Osteoblast (primary cell): ENCODE results near the gene TNMD. TPM values are rescaled to one million over a fixed set of nuclear protein-coding genes. Genes with fewer than 3 reads are reported as not detected.

Source experiments
- DNase-seq: peaks from one replicate; pipeline ENCODE4 v3.0.0; 2011; ENCODE audit warnings: low spot score, mixed read lengths; ENCODE audit not compliant: insufficient read length; ENCODE audit errors: missing footprints
- H2AFZ ChIP-seq: 2 replicates; pipeline ENCODE4 v1.6.0; 2011; ENCODE audit warnings: mild to moderate bottlenecking, low read length
- H3K27ac ChIP-seq: 2 replicates; pipeline ENCODE4 v1.5.1; 2011; ENCODE audit warnings: mild to moderate bottlenecking, low read depth, low read length, moderate library complexity
- H3K27me3 ChIP-seq: 2 replicates; pipeline ENCODE4 v1.6.0; 2012; ENCODE audit warnings: mild to moderate bottlenecking, control low read depth, inconsistent platforms, low read length, moderate library complexity; ENCODE audit not compliant: insufficient read depth
- H3K36me3 ChIP-seq: 2 replicates; pipeline ENCODE4 v1.5.1; 2011; ENCODE audit warnings: mild to moderate bottlenecking, low read length, control low read depth, moderate library complexity; ENCODE audit not compliant: insufficient read depth
- H3K4me1 ChIP-seq: 2 replicates; pipeline ENCODE4 v1.5.1; 2011; ENCODE audit warnings: mild to moderate bottlenecking, low read length, control low read depth, moderate library complexity; ENCODE audit not compliant: insufficient read depth
- H3K4me2 ChIP-seq: 2 replicates; pipeline ENCODE4 v1.6.0; 2011; ENCODE audit warnings: mild to moderate bottlenecking, low read length; ENCODE audit not compliant: insufficient read depth
- H3K4me3 ChIP-seq: fragments of 200-600 bp; sonication (generic); 3 replicates; pipeline ENCODE4 v1.5.1; 2012; ENCODE audit warnings: mild to moderate bottlenecking, low read length, inconsistent platforms; ENCODE audit not compliant: insufficient read depth
- H3K79me2 ChIP-seq: 2 replicates; pipeline ENCODE4 v1.6.0; 2012; ENCODE audit warnings: mild to moderate bottlenecking, low read length, control low read depth, inconsistent platforms; ENCODE audit not compliant: insufficient read depth
- H3K9me3 ChIP-seq: 2 replicates; pipeline ENCODE4 v1.5.1; 2011; ENCODE audit warnings: low read depth, low read length, control low read depth
- H4K20me1 ChIP-seq: 2 replicates; pipeline ENCODE4 v1.6.0; 2012; ENCODE audit warnings: mild to moderate bottlenecking, low read length, control low read depth; ENCODE audit not compliant: insufficient read depth
- CTCF ChIP-seq: IDR thresholded peaks from 2 replicates; pipeline ENCODE4 v1.5.1; 2011; ENCODE audit warnings: mild to moderate bottlenecking, low read depth, low read length, moderate library complexity; ENCODE audit errors: extremely low read depth
- total RNA-seq: library from RNA; depleted of rRNA; stranded (reverse); fragments of >200 nt; gene quantifications from 2 replicates; pipeline ENCODE4 v1.2.3, GENCODE V29; 2012

Gene TNMD
- total RNA-seq, 1 donor, result not detected

DNA sequence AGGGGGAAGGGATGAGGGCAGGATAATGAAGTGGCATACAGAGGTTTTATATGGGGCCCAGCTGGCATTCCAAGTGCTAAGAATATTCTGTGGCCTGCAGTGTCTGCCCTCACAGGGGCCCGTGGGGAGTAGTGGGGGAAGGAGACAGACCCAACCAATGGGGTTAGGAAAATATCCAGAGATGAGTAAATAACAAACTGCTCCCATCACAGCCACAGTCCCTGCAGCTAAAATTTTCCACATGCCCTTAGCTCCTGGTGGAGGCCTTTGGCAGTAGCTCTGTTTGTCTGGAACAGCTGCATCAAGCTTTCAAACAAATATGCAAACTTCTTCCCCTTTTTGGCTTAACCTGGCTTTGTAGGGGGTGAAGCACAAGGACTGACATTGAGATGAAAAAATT is 62.4 kb downstream of the TNMD start:
- H2AFZ ChIP-seq, result no peak overlapping the region
- peak overlapping the region; percentile 82 for H3K27ac ChIP-seq
- no peak overlapping the region for H3K4me3 ChIP-seq
- H3K36me3 ChIP-seq, result no peaks in the 10 kb centered on the region
- no peak for DNase-seq
- no peak for TF ChIP-seq CTCF
- no peaks in the 10 kb centered on the region for H4K20me1 ChIP-seq
- peaks cover 8% of the 10 kb centered on the region for H3K27me3 ChIP-seq
- H3K4me1 ChIP-seq, result peaks cover 60% of the 10 kb centered on the region
- peak overlapping the region; percentile 91 for H3K4me2 ChIP-seq
- H3K79me2 ChIP-seq, result peaks cover 13% of the 10 kb centered on the region
- H3K9me3 ChIP-seq, result no peaks in the 10 kb centered on the region

- H3K4me2 ChIP-seq, result peak overlapping the region; percentile 52
- DNase-seq, result peak; percentile 31
- no peak for TF ChIP-seq CTCF
- peaks cover 8% of the 10 kb centered on the region for H3K27me3 ChIP-seq
- peak overlapping the region; percentile 82 for H3K27ac ChIP-seq
- no peaks in the 10 kb centered on the region for H4K20me1 ChIP-seq
- H2AFZ ChIP-seq, result no peak overlapping the region
- H3K79me2 ChIP-seq, result peaks cover 13% of the 10 kb centered on the region
- H3K9me3 ChIP-seq, result no peaks in the 10 kb centered on the region
- H3K36me3 ChIP-seq, result no peaks in the 10 kb centered on the region
- peaks cover 60% of the 10 kb centered on the region for H3K4me1 ChIP-seq
- H3K4me3 ChIP-seq, result no peak overlapping the region
Measured at GRCh38 chrX:100647739-100648138, 63.0 kb downstream of the TNMD start.

DNA sequence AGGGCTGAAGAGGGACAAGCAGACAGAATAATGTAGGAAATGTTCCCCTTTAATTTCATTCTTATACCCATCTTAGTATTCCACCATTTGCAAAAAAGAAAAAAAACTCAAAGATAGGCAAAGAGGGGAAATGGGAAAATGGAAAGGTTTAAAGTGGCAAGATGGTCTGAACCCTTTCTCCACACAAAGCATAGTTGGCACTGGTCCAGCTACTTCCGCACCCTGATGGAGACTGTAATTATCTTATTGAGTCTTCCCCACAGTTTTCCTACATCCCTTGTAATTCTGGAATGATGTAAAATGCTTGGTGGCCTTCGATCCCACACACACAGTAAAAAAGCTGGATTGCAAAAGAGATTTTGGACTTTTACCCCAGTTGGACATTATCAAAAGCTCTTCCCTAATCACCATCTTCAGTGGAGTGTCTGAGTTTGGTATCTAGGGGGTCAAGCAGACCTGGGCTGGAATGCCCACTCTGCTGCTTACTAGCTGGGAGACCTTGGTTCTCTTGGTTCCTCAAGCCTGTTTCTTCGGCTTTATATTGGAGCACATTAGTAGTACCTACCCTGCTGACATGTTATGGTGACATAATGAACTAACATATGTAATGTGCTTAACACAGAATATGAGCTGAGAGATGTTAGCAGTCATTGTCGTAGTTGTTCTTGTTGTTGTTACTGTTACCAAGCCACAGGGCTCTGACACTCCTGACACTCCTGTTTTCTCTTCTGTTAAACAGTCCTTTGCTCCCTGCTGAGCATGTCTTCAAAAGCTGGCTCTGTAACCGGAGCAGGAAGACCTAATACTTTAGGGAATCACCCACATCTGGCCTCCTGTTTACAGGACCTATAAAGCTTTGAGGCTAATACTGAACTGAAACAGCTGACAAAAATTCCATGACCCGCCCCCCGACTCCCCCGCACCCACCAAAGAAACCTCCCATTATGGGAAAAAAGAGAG is 64.0 kb downstream of the TNMD start:
- peaks cover 54% of the 10 kb centered on the region for H3K4me1 ChIP-seq
- peak overlapping the region; percentile 5 for H3K4me3 ChIP-seq
- H4K20me1 ChIP-seq, result no peaks in the 10 kb centered on the region
- no peak for TF ChIP-seq CTCF
- DNase-seq, result no peak
- peaks cover 13% of the 10 kb centered on the region for H3K79me2 ChIP-seq
- H3K9me3 ChIP-seq, result no peaks in the 10 kb centered on the region
- H2AFZ ChIP-seq, result no peak overlapping the region
- H3K36me3 ChIP-seq, result no peaks in the 10 kb centered on the region
- peak overlapping the region; percentile 82 for H3K27ac ChIP-seq
- H3K4me2 ChIP-seq, result peak overlapping the region; percentile 52
- peaks cover 8% of the 10 kb centered on the region for H3K27me3 ChIP-seq

Other genes starting within 250 kb of the TNMD start
- 0.36 and 0.59 TPM in 2 replicates for gene PCDH19, start 174.7 kb upstream of the TNMD start, total RNA-seq
- 37.3 and 38.0 TPM in 2 replicates for gene TSPAN6, start 51.9 kb downstream of the TNMD start, total RNA-seq
- 36.9 and 38.6 TPM in 2 replicates for gene SRPX2, start 59.3 kb downstream of the TNMD start, total RNA-seq
- gene SYTL4, start 147.2 kb downstream of the TNMD start, total RNA-seq, result 2.9 TPM in 2 replicates
- 6.5 and 8.7 TPM in 2 replicates for gene CSTF2, start 235.5 kb downstream of the TNMD start, total RNA-seq